CD4-positive, alpha-beta T cell treated with Interleukin-17A for 1 hour (primary cell): ENCODE data around the gene LCE3B.

Source experiments
- DNase-seq: peaks from one replicate; pipeline ENCODE4 v3.0.0-alpha.2; 2020

Gene LCE3B

DNA sequence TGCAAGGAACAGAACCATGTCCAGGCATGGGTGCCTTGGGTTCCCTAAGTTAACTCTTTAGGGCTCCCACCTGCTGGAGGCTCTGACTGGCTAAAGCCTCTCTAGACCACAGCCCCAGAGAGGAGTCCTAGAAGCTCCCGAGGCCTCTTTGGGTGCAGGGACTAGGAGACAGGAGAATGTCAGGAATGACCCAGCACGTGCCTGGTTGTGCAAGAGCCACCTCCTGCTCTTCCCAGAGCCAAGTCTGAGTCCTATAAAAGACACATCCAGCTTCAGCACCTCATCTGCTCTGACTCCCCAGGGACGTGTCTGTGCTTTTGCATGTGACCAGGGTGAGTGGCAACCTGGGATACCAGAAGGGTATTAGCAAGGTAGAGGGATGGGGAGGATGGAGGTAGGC lies 49.5 kb downstream of the LCE3B start, which contains the start of gene LCE2D:
TSS of gene LCE2D (plus strand) at position 283 of the 400 bp plus-strand sequence. CDS start 726 bp downstream, outside the sequence.
- no peak for DNase-seq
